IMR-90 (cell line): Measurements from ENCODE around the gene DNAJB12.

ENCODE experiments used
- CEBPB ChIP-seq: IDR thresholded peaks from 2 replicates; pipeline ENCODE4 v1.6.1; 2012; ENCODE audit warnings: low read depth, low read length, improper control_type of control experiment
- CHD1 ChIP-seq: IDR thresholded peaks from 2 replicates; pipeline ENCODE4 v1.6.1; 2012; ENCODE audit warnings: low read depth, low read length, improper control_type of control experiment
- MAZ ChIP-seq: IDR thresholded peaks from 2 replicates; pipeline ENCODE4 v1.6.1; 2012; ENCODE audit warnings: low read depth, mild to moderate bottlenecking, low read length, improper control_type of control experiment, moderate library complexity, borderline replicate concordance
- MXI1 ChIP-seq: IDR thresholded peaks from 2 replicates; pipeline ENCODE4 v1.6.1; 2012; ENCODE audit warnings: low read depth, mild to moderate bottlenecking, low read length, moderate library complexity, borderline replicate concordance
- NFE2L2 ChIP-seq: fragments of 150-350 bp; IDR thresholded peaks from 2 replicates; pipeline ENCODE4 v1.6.1; 2016; ENCODE audit warnings: low read depth, mild to moderate bottlenecking, low read length
- POLR2A ChIP-seq: IDR thresholded peaks from 2 replicates; pipeline ENCODE4 v1.6.1; 2012; ENCODE audit warnings: mild to moderate bottlenecking, low read depth, low read length
- RAD21 ChIP-seq: IDR thresholded peaks from 2 replicates; pipeline ENCODE4 v1.6.1; 2012; ENCODE audit warnings: low read length, improper control_type of control experiment
- RCOR1 ChIP-seq: IDR thresholded peaks from 2 replicates; pipeline ENCODE4 v1.6.1; 2012; ENCODE audit warnings: mild to moderate bottlenecking, low read length, improper control_type of control experiment; ENCODE audit not compliant: insufficient replicate concordance
- SMC3 ChIP-seq: fragments of 150-350 bp; IDR thresholded peaks from 2 replicates; pipeline ENCODE4 v1.6.1; 2016; ENCODE audit warnings: low read depth, mild to moderate bottlenecking, antibody characterized with exemption, low read length, moderate library complexity
- TF ChIP-seq, protein P1 (sequence below): conservative IDR thresholded peaks from 2 replicates; pipeline ENCODE4 v1.5.1; 2012; ENCODE audit warnings: mild to moderate bottlenecking, low read depth, low read length, improper control_type of control experiment

GRCh38 chr10:72297805-72298591, 56.7 kb downstream of the DNAJB12 start:
- TF ChIP-seq SMC3 (no peak), CHD1 (no peak), MXI1 (peak; percentile 76; the same call in 1 of the 2 replicates), POLR2A (peak; percentile 75; the same call in 1 of the 2 replicates), NFE2L2 (no peak), RAD21 (no peak), CEBPB (no peak), RCOR1 (no peak), MAZ (peak; percentile 89)
- TF ChIP-seq, protein P1, sequence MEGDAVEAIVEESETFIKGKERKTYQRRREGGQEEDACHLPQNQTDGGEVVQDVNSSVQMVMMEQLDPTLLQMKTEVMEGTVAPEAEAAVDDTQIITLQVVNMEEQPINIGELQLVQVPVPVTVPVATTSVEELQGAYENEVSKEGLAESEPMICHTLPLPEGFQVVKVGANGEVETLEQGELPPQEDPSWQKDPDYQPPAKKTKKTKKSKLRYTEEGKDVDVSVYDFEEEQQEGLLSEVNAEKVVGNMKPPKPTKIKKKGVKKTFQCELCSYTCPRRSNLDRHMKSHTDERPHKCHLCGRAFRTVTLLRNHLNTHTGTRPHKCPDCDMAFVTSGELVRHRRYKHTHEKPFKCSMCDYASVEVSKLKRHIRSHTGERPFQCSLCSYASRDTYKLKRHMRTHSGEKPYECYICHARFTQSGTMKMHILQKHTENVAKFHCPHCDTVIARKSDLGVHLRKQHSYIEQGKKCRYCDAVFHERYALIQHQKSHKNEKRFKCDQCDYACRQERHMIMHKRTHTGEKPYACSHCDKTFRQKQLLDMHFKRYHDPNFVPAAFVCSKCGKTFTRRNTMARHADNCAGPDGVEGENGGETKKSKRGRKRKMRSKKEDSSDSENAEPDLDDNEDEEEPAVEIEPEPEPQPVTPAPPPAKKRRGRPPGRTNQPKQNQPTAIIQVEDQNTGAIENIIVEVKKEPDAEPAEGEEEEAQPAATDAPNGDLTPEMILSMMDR: no peak
